Mesothelial cell of epicardium (in vitro differentiated cells): ENCODE measurements around the gene SORCS3. TPM values are rescaled to one million over a fixed set of nuclear protein-coding genes. Genes with fewer than 3 reads are reported as not detected.

Source experiments
- DNase-seq, 2 experiments: peaks; one replicate each; pipeline ENCODE4 v3.0.0; 2021; ENCODE audit warnings: low spot score in 2 of 2; ENCODE audit not compliant: unreplicated experiment in 2 of 2
- H3K27ac Mint-ChIP-seq: 2 replicates; pipeline ENCODE4 v1.8.0; 2021; ENCODE audit warnings: mixed read lengths
- H3K27me3 Mint-ChIP-seq: 2 replicates; pipeline ENCODE4 v1.8.0; 2021; ENCODE audit warnings: low read depth, mixed read lengths
- H3K36me3 Mint-ChIP-seq: 2 replicates; pipeline ENCODE4 v1.8.0; 2021; ENCODE audit warnings: mixed read lengths
- H3K4me1 Mint-ChIP-seq: 2 replicates; pipeline ENCODE4 v1.8.0; 2021; ENCODE audit warnings: mixed read lengths
- H3K4me3 Mint-ChIP-seq: 2 replicates; pipeline ENCODE4 v1.8.0; 2021; ENCODE audit warnings: mild to moderate bottlenecking, moderate library complexity, mixed read lengths
- H3K9me3 Mint-ChIP-seq: 2 replicates; pipeline ENCODE4 v1.8.0; 2021; ENCODE audit warnings: mixed read lengths
- CTCF ChIP-seq: fragments of 200-600 bp; sonication (generic); IDR thresholded peaks from one replicate; pipeline ENCODE4 v1.5.0; 2021; ENCODE audit warnings: antibody characterized with exemption; ENCODE audit not compliant: unreplicated experiment
- total RNA-seq: library from RNA; stranded (reverse); gene quantifications from 3 replicates; pipeline ENCODE4 v1.2.1, GENCODE V29; 2021

SORCS3 gene
- total RNA-seq, 1 donor from 2014 or later = 0.04 TPM

- no peaks in the 10 kb centered on the region for H3K4me1 Mint-ChIP-seq
- H3K9me3 Mint-ChIP-seq = no peaks in the 10 kb centered on the region
- H3K27ac Mint-ChIP-seq = no peak overlapping the region
- DNase-seq = no peak
- no peak for TF ChIP-seq CTCF
- H3K36me3 Mint-ChIP-seq = no peaks in the 10 kb centered on the region
- no peak overlapping the region for H3K4me3 Mint-ChIP-seq
- peaks cover 11% of the 10 kb centered on the region for H3K27me3 Mint-ChIP-seq
These were observed 163.8 kb downstream of the SORCS3 start for GRCh38 chr10:104804880-104805279.

GRCh38 chr10:104806801-104807200 lies 165.7 kb downstream of the SORCS3 start:
- no peak for TF ChIP-seq CTCF
- H3K4me1 Mint-ChIP-seq = no peaks in the 10 kb centered on the region
- H3K27me3 Mint-ChIP-seq = peaks cover 11% of the 10 kb centered on the region
- H3K27ac Mint-ChIP-seq = no peak overlapping the region
- H3K36me3 Mint-ChIP-seq = no peaks in the 10 kb centered on the region
- no peak for DNase-seq
- no peaks in the 10 kb centered on the region for H3K9me3 Mint-ChIP-seq
- no peak overlapping the region for H3K4me3 Mint-ChIP-seq

GRCh38 chr10:104807581-104808310 lies 166.7 kb downstream of the SORCS3 start:
- TF ChIP-seq CTCF = peak; percentile 31
- no peak overlapping the region for H3K27ac Mint-ChIP-seq
- H3K27me3 Mint-ChIP-seq = peaks cover 8% of the 10 kb centered on the region
- H3K4me1 Mint-ChIP-seq = no peaks in the 10 kb centered on the region
- H3K4me3 Mint-ChIP-seq = no peak overlapping the region
- no peaks in the 10 kb centered on the region for H3K36me3 Mint-ChIP-seq
- H3K9me3 Mint-ChIP-seq = no peaks in the 10 kb centered on the region
- no peak for DNase-seq

GRCh38 chr10:104809288-104810090 lies 168.4 kb downstream of the SORCS3 start:
- Mint-ChIP-seq H3K27ac (no peak overlapping the region), H3K4me1 (no peaks in the 10 kb centered on the region), H3K36me3 (no peaks in the 10 kb centered on the region), H3K27me3 (peaks cover 2% of the 10 kb centered on the region), H3K9me3 (no peaks in the 10 kb centered on the region), H3K4me3 (no peak overlapping the region)
- TF ChIP-seq CTCF = no peak
- no peak for DNase-seq

- no peak for TF ChIP-seq CTCF
- no peak for DNase-seq
- Mint-ChIP-seq H3K9me3 (no peaks in the 10 kb centered on the region), H3K27me3 (peaks cover 2% of the 10 kb centered on the region), H3K4me3 (no peak overlapping the region), H3K4me1 (no peaks in the 10 kb centered on the region), H3K27ac (no peak overlapping the region), H3K36me3 (no peaks in the 10 kb centered on the region)
These were observed 170.1 kb downstream of the SORCS3 start for GRCh38 chr10:104811166-104811565.
